Epithelial cell of proximal tubule (primary cell): ENCODE results near the gene MYO7B. TPM values are rescaled to one million over a fixed set of nuclear protein-coding genes. Genes with fewer than 3 reads are reported as not detected.
"Not testable (repeated sequence)": the region's sequence is repeated elsewhere in the genome, so short reads cannot be mapped to it uniquely, and the experiment has no call there.

Experiments used
- DNase-seq: peaks from one replicate; pipeline ENCODE4 v3.0.0-alpha.2; 2011; ENCODE audit warnings: low read depth
- H3K4me3 ChIP-seq: 2 replicates; pipeline ENCODE4 v1.5.1; 2011; ENCODE audit warnings: low read depth, mild to moderate bottlenecking, low read length
- total RNA-seq: library from RNA; depleted of rRNA; stranded (reverse); fragments of >200 nt; gene quantifications from 2 replicates; pipeline ENCODE4 v1.2.3, GENCODE V29; 2015
- TF ChIP-seq, protein P1 (sequence below): conservative IDR thresholded peaks from 2 replicates; pipeline ENCODE4 v1.5.1; 2012; ENCODE audit warnings: low read depth, mild to moderate bottlenecking, low read length

MYO7B gene
- total RNA-seq, 1 donor from 2014 or later: not detected

DNA sequence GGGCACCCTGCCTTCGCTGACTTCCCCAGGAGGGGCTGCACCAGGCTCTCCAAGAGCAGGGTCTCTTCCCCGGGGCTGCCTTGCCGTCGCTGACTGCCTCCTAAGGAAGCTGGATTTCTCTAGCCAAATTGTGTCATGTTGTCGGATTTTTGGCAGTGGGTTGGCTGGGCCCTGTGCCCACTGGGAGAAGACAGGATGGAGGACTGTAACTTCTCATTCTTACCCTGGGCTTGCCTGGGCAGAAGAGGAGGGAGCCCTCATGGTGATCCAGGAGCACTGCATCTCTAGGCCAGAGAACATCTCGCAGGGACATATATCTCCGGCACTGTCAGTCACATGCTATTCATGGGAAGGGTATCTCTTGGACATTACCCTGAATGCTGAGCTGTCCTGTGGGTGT is 6.3 kb downstream of the MYO7B start:
- no peak for DNase-seq
- no peak overlapping the region for H3K4me3 ChIP-seq
- TF ChIP-seq, protein P1, sequence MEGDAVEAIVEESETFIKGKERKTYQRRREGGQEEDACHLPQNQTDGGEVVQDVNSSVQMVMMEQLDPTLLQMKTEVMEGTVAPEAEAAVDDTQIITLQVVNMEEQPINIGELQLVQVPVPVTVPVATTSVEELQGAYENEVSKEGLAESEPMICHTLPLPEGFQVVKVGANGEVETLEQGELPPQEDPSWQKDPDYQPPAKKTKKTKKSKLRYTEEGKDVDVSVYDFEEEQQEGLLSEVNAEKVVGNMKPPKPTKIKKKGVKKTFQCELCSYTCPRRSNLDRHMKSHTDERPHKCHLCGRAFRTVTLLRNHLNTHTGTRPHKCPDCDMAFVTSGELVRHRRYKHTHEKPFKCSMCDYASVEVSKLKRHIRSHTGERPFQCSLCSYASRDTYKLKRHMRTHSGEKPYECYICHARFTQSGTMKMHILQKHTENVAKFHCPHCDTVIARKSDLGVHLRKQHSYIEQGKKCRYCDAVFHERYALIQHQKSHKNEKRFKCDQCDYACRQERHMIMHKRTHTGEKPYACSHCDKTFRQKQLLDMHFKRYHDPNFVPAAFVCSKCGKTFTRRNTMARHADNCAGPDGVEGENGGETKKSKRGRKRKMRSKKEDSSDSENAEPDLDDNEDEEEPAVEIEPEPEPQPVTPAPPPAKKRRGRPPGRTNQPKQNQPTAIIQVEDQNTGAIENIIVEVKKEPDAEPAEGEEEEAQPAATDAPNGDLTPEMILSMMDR: no peak

DNA sequence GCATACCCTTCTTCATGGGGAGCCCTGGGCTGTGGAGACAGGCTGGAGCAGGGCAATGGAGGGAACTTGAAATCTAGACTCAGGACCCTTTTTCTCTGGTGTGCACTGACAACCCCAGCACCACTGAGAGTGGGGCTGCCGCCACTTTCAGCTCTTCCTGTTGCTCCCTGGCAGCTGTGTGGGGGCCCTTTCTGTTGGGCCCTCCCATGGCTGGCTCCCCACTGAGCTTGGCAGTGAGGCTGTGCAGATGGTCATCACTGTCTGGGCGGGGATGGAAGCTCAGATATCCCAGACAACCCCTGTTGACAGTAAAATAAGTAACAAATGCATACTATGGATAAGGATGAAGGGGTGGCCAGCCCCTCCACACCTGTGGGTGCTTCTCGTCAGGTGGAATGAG is 6.7 kb downstream of the MYO7B start:
- H3K4me3 ChIP-seq: no peak overlapping the region
- TF ChIP-seq, protein P1: no peak
- DNase-seq: no peak

DNA sequence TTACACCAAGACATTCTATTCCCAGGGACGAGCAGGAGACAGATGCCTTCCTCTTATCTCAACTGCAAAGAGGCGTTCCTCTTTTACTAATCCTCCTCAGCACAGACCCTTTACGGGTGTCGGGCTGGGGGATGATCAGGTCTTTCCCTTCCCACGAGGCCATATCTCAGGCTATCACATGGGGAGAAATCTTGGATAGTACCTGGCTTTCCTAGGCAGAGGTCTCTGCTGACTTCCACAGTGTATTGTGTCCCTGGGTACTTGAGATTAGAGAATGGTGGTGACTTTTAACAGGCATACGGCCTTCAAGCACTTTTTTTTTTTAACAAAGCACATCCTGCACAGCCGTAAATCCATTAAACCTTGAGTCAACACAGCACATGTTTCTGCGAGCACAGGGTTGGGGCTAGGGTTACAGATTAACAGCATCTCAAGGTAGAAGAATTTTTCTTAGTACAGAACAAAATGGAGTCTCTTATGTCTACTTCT is 7.6 kb downstream of the MYO7B start:
- H3K4me3 ChIP-seq, DNase-seq: not testable (repeated sequence)

DNA sequence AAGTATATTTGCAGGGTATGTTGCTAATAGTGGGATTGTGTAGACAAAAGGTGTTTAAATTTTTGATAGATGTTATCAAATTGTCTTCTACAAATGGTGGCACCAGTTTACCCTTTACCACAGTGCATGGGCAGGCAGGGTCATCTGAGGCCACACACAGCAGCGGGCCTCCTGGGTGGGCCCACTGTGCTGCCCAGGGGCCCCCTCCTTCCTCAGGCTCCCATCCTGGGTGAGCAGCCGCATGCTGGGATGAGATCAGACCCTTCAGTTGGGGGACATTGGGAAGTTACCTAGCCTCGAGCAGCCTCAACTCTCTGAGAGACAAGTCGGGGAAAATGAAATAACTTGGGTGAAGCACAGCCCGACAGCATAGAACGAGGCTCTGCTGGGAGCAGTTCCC is 9.7 kb downstream of the MYO7B start:
- TF ChIP-seq, protein P1: no peak
- DNase-seq: no peak
- no peak overlapping the region for H3K4me3 ChIP-seq

DNA sequence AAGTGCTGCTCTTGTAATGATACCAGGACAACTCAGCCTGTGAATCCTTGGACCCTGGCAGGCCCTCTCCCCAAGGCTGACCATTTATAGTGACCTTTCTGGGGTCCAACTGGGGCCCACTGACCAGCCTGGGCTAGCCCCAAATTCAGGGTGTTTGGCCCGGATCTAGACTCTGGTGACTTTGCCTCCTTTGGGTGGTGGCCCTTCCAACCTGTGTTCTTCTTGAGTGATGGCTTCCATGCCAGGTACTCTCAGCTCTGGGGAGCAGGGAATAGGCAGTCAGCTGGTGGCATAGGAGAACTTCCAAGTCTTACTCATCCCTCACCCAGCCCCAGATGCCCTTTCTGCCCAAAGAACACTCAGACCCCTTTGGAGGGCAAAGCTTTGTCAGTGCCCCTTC is 10.3 kb downstream of the MYO7B start:
- TF ChIP-seq, protein P1: no peak
- DNase-seq: no peak
- H3K4me3 ChIP-seq: no peak overlapping the region

DNA sequence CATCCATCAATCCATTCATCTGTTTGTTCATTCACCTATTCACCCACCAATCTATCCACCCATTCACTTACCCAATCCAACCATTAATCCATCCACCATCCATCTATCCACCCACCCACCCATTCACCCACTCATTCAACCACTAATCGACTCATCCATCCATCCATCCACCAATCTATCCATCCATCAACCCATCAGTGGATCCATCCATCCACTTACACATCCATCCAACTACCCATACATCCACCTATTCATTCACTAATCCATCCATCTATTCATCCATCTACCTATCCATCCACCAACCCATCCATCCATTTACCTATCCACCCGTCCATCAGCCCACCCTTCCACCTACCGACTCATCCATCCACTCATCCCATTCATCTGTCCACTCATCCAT is 11.3 kb downstream of the MYO7B start:
- TF ChIP-seq, protein P1: no peak
- no peak for DNase-seq
- no peak overlapping the region for H3K4me3 ChIP-seq

DNA sequence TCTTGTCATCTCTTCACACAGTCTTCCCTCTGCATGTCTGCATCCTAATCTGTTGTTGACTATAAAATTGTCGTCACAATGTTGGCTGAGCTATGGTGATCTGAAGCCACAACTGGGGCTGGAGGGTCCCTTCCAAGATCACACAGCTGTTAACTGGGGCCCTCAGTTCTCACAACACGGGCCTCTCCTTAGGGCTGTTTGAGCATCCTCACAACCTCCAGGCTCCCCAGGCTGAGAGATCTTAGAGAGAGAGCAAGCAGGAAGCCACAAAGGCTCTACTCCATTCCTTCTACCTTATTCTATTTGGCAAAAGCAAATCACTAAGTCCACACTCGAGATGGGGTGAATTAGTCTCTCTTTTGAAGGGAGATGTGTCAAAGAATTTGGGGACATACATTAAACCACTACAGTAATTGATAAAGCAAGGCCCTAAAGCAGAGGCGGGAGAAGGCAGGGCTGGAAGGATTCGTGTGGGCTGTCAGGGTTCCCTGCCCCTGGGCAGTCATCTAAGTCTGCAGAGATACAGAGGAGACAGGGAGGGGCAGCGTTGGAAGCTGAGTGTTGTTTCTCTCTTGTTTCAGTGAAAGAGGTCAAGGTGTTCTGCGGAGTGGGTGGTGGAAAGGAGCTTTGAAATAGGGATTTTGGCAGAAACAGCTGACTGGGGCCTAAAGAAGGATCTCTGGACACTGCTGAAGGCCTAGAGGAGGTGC is 15.9 kb downstream of the MYO7B start:
- H3K4me3 ChIP-seq: no peak overlapping the region
- TF ChIP-seq, protein P1: no peak
- DNase-seq: no peak
